Inflammatory macrophage treated with lipopolysaccharide for 1 hour (primary cell): ENCODE data around the gene KASH5.
"Not testable (repeated sequence)": the region's sequence is repeated elsewhere in the genome, so short reads cannot be mapped to it uniquely, and the experiment has no call there.

Experiments used
- DNase-seq, 2 donors: peaks; one replicate each; pipeline ENCODE4 v3.0.0-alpha.2; 2020 to 2022

KASH5 gene

DNA sequence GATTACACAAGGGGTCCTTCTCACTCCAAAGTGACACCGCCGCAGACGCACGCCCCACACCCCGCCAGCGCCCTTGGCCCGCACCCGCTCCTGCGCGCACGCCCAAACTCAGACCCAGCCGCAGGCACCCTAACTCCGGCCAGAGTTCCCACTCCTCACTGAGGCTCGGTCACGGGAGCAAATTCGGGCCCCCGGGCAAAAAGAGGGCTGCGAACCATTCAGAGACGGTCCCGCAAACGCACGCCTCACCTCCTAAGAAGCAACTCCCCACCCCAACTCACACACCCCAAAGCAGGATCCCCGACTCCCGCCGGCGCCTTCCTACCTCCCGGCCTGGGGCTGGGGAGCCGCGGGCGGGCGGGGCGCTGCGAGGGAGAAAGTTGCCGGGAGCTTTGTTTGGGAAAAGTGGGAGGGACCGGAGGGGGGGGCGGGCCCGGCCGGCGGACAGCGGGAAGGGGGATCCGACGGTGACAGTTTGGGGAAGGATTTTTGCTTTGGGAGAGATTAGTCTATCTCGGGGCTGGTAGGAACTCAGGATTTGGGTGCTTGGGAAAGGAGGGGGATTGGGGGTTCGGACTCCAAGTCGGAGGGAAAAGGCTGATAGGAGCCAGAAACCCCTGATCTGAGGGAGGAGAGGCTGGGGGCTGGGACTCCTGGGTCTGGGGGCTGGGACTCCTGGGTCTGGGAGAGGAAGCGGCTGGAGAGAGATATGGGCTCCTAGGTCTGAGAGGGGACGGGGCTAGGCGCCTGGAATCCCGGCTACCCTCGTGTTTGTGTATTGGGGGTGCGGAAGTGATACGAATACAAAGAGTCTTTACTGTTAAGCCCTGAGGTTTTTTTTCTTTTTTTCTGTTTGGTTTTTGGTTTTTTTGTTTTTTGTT lies 25.8 kb upstream of the KASH5 start, which contains the start of gene TEAD2:
TSS of gene TEAD2 (minus strand) at position 369 of the 881 bp plus-strand sequence. CDS start 2,341 bp downstream, outside the sequence.
- no peak for DNase-seq

DNA sequence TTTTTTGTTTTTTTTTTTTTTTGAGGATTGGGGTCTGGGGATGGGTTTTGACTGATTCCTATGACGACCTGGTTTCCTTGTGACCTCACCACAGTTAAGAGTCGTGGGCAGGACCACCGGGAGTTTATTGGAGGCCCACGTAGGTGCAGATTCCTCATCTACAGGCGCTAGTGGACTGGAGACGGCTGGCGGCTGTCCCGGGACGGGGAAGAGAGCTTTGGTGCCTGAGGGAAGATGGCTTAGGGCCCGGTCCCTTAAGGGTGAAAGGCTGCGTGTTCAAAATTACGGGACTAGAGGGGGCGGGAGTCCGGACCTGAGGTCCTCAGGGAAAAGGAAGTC lies 25.2 kb upstream of the KASH5 start:
- no peak for DNase-seq

DNA sequence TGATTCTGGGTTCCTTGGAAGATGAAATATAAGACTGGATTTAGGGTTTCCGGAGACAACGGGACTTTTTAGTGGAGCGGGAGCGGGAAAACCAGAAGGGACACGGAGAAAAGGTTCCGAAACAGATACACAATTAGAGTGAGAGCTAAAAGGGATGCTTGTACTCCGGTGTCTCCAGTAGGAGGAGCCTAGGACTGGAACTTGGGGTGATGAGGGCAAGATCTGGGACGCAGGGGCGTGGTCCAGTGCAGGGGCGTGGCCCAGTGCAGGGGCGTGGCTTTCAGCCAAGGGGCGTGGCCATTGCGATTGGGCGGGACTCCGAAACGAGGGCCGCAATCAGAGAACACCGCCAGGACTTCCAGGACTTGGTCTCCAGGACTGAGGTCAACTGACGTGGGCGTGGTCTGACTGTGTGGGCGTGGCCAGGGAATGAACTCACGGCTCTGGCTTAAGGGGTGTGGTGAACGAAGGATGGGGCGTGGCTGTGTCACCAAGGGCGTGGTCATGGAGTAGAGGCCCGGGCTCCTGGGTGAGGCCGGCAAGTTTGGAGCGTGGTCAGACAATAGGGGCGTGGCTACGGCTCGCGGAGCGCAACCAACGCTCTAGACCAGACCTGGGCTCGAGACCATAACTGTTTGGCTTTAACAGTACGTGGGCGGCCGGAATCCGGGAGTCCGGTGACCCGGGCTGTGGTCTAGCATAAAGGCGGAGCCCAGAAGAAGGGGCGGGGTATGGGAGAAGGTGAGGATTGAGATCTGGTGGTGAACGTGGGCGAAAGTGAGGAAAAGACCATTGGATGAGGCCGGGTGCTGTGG lies 24.6 kb upstream of the KASH5 start, which contains the start of gene DKKL1:
TSS of gene DKKL1 (plus strand) at position 610 of the 815 bp plus-strand sequence. CDS start at position 732, 122 bp downstream.
- peak; percentile 99 to 100 for DNase-seq

DNA sequence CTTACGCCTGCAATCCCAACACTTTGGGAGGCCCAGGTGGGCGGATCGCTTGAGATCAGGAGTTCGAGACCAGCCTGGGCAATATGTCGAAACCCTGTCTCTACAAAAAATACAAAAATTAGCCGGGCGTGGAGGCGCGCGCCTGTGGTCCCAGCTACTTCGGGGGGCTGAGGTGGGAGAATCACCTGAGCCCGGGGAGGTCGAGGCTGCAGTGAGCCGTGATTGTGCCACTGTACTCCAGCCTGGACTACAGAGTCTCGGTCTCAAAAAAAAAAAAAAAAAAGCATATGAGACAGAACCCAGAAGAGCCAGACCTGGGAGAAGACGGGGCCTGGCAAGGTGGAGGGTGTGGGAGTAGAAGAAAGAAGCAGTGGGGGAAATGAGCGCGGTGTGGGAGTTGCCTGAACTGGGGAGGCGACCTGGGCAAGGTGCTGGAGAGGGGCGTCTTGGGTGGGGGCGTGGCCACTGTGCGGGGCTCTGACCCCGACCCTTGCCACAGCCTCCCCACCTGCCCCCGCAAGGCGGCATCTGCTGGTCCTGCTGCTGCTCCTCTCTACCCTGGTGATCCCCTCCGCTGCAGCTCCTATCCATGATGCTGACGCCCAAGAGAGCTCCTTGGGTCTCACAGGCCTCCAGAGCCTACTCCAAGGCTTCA lies 23.8 kb upstream of the KASH5 start:
- no peak for DNase-seq

DNA sequence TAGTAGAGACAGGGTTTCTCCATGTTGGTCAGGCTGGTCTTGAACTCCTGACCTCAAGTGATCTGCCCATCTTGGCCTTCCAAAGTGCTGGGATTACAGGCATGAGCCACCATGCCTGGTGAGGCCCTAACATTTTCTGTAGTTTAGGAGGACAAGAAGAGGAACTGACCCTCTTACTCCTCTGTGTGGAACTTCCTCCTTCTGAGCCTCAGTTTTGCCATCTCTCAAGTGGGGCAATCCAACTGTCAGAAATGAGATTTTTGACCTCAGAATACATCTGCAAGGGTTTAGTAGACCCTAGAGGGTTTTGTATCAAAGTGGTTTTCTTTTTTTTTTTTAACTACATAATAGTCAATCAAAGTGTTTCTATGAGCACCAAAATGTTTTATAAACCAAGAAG lies 21.9 kb upstream of the KASH5 start:
- peak in 1 of 2 donors; percentile 17 for DNase-seq

DNA sequence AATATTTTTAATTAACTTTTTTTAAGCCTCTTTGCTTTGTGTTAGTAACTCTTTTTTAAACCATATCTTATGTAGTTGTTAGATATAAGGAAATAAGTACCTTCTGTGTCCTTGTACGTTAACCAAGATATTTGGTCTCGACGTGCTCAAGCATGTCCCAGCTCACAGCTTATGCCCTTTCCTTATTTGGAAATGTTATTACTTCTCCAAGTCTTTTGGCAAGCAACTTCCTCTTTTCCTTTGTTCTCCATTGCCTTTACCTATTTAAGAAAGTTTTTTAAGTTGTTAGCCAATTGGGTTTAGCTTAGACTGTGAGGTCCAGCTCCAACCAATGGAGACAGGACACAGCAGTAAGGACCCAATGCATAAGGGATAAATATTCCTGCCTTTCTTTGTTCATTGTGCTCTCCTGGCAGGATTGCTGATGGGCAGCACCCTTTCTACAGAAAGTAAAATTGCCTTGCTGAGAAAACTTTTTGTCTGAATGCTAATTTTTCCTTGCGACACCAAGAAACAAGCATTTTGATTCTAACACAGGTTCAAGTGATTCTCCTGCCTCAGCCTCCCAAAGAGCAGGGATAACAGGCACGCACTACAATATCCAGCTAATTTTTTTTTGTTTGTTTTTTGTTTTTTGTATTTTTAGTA lies 19.2 kb upstream of the KASH5 start:
- DNase-seq = no peak

DNA sequence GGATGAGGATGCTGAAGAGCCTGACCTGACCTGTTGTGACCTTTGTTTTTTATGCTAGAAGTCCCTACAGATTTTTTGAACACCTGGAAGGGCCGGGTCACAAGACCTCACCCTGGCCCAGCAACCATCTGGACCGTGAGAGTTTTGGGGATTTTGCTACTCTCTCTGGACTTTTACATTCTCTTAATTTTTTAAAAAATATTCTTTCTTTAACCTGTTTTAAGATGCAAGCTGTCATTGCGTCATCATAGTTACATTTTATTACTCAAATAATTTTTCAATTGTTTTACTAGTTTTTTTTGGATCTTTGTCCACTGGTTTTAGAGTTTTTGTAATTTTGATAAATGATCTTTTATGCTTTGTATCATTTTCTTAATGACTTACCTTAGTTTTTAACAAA lies 16.9 kb upstream of the KASH5 start:
- DNase-seq = no peak

DNA sequence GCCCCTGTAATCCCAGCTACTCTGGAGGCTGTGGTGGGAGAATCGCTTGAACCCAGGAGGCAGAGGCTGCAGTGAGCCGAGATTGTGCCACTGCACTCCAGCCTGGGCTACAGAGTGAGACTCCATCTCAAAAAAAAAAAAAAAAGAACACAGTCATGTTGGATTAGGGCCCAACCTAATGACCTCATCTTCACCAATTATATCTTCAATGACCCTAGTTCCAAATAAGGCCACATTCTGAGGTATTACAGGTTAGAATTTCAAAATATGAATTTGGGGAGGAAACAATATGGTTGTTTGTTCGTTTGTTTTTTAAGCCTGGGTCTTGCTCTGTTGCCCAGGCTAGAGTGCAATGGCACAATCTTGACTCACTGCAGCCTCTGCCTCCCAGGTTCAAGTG lies 14.9 kb upstream of the KASH5 start:
- not testable (repeated sequence) for DNase-seq

DNA sequence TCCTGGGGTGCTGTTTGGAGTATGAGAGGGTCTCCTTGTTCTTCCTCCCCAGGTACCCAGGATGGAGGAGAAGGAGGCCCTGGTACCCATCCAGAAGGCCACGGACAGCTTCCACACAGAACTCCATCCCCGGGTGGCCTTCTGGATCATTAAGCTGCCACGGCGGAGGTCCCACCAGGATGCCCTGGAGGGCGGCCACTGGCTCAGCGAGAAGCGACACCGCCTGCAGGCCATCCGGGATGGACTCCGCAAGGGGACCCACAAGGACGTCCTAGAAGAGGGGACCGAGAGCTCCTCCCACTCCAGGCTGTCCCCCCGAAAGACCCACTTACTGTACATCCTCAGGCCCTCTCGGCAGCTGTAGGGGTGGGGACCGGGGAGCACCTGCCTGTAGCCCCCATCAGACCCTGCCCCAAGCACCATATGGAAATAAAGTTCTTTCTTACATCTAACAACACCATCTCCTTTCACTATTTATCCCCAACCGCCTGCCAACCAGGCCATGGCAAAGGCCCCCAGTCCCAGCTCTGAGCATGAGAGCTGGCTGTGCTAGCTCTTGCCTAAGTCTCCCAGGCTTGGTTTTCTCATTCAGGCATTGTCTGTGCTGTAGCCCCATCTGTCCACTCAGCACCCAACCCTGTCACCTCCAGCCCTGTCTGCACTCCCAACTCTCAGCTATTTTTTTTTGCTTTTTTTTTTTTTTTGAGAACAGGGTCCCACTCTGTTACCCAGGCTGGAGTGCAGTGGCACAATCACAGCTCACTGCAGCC lies 13.2 kb upstream of the KASH5 start:
- DNase-seq = no peak

DNA sequence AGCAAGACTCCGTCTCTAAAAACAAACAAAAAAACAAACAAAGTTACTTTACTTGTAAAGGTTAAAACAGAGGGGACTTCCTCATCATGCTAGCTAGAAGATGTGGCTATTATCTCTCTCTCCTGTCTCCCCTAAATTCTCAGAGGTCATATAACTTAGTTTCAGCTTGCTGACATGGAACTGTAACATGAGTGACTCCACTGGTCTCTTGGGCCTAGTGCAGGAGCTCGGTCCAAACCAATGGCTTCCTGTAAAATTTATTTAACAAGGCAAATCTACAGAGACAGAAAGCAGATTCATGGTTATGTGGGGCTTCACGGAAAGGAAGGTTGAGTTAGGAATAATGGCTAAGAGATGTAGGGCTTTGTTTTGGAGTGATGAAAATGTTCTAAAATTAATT lies 9.5 kb upstream of the KASH5 start:
- DNase-seq = no peak

DNA sequence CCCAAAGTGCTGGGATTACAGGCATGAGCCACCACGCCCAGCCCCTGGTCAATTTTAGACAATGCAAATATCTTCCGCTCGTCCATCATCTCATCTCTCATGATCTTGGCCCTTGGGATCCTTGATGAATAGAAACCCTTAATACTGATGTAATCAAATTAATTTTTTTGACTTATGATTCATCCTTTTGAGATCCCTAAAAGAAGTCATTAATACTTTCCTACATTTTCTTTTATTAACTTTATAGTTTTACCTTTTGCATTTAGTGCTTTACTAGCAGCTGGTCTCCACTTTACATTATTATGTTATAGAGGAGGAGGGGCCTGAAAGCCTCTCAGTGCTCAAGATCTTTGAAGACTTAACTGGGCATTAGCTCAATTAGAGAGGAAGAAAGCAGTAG lies 7.7 kb upstream of the KASH5 start:
- no peak for DNase-seq

DNA sequence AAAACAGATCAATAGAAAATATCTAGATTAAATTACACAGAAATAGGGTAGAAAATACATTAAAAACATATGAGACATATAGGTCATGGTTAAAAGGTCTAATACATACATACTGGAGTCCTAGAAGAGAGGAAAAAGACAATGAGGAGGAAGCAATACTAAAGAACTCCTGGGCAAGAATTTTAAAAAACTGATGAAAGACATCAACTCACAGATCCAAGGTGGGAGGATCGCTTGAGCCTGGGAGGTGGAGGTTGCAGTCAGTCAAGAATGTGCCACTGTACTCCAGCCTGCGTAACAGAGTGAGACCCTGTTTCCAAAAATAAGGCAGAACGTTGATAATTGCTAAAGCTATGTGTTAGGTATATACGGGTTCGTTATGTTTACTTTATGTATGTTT lies 5.4 kb upstream of the KASH5 start:
- DNase-seq = no peak

DNA sequence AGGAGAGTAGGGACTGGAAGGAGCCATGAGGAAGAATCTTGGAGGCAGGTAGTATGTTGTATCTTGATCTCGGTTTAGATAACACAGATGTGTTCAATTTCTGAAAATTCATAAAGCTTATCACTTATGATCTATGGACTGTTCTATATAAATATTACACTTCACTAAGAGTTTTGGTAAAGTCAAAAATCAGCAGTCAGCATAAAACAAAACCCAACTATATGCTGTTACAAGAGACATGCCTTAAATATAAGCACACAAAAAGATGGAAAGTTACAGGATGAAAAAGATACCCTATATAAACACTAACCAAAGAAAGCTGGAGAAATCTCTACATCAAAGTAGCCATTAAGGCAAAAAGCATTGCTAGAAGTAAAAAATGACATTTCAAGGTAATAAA lies 4.5 kb upstream of the KASH5 start:
- no peak for DNase-seq

DNA sequence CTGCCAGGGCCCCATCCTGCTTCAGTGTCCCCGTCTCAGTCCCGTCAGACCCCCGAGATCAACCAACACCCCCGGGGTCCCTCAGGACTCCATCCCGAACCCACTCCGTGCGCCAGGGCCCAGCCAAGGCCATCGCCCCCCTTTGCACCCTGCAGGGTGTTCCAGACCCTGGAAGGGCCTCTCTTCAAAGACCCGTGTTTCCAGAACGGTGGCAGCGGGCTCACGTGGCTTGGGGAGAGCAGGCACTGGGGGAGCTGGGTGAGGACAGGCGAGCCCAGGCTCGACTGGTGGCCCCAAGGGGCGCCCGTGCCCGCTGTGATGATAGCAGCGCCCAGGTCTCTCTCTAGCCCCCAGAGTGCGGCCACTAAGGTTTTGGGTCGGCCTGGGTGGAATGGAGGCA lies 1.4 kb downstream of the KASH5 start:
- DNase-seq = no peak

DNA sequence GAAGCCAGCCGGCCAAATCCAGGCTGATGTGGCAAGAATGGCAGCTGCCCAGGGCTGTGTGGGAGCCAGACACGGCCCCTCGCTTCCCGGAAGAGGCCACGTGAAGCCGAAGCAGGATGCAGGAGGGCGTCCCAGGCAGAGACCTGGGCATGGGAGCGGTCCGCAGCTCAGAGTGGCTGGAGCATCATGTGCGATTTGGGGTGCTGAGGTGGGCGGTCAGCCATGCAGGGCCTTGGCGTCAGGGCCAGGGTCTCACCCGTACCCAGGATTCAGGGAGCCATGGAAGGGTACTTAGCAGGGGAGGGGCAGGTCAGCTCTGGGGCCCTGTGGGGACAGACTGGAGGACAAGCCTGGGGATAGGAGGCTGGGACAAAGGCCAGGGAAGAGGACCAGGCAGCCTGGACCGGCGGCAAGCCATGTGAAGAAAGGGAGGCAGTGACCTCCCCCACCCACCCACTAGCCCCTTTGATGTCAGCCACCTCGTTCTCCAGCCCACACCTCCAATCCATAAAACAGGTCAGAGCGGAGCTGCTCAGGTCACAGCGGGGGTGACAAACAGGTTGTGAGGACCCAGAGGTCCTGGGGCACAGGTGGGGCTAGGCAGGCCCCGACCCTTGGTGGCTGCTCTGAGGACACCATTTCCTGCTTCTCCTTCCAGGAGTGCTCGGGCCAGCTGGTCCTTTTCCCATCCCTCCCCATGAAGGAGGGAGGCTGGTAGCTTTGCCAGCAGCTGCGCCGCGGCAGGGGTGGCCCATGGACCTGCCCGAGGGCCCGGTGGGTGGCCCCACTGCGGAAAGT lies 2.3 kb downstream of the KASH5 start:
- no peak for DNase-seq

DNA sequence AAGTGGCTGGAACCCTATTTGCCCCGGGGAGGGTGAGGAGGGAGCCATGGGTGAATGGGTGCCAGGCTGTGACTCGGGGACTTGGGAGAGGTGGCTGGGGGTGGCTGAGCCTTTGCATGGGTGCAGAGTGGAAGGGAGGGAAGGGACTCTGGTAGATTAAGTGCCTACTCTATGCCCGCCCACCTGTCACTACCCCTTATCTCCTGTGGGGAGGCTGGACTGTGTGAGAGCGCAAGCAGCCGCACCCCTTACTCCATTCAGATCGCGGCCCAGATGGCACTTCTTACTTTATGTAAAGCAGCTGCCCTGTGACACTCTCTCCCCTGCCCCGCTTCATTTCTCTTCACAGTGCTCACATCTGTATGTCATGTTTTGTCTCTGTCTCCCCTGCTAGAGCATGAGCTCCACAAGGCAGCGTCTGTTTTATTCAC lies 2.9 kb downstream of the KASH5 start:
- no peak for DNase-seq

DNA sequence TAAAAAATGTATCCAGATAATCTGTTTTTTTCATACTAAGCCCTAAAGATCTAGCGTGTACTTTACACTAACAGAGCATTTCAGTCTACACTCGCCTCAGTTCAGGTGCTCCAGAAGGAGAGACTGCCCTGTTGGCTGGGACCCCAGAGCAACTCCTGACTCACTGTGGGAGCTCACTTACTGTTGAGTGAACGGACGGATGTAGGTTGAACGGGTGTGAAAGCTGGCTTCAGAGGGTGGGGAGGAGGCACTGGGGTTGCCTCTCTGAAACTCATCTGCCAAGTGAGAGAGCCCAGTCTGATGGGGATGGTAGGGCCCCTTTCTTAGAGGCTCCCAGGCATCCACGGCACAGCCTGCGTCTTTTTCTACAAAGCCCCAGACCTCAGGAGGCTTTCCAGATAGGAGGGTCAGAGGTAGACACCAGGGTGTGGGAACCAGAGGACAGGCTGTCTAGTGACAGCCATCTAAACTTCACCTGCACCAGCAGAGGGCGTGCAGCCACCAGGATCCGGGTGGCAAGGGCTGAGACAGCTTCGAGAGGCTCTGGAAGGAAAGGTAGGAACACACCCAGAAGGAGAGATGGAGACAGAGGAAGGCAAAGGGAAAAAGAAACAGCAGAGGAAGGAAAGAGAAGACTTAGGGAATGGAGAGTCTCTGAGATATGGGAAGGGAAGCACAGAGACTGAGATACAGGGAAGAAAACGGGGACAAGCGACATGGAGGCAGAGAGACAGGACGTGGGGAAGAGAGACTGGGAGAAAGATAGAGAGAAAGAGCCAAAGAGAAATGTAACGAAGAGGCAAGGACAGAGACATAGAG lies 3.7 kb downstream of the KASH5 start:
- DNase-seq = peak; percentile 61 to 79

DNA sequence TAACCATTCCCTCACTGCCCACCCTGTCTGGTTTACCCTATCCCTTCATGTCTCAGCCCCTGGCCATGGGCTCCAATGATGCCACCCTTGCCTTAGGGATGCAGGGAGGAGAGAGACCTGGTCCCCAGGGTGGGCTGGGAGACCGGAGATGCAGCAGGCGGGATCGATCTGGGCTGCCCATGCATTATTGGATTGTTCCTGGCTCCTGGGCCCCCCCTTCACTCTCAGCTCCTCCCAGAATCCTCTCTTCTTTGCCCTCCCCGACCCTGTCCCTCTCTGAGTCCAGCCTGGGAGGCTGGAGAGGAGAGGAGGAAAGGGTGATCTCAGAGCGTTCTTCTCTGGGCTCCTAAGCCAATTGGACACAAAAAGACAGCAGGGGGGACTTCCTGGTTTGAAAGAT lies 5.8 kb downstream of the KASH5 start:
- no peak for DNase-seq

DNA sequence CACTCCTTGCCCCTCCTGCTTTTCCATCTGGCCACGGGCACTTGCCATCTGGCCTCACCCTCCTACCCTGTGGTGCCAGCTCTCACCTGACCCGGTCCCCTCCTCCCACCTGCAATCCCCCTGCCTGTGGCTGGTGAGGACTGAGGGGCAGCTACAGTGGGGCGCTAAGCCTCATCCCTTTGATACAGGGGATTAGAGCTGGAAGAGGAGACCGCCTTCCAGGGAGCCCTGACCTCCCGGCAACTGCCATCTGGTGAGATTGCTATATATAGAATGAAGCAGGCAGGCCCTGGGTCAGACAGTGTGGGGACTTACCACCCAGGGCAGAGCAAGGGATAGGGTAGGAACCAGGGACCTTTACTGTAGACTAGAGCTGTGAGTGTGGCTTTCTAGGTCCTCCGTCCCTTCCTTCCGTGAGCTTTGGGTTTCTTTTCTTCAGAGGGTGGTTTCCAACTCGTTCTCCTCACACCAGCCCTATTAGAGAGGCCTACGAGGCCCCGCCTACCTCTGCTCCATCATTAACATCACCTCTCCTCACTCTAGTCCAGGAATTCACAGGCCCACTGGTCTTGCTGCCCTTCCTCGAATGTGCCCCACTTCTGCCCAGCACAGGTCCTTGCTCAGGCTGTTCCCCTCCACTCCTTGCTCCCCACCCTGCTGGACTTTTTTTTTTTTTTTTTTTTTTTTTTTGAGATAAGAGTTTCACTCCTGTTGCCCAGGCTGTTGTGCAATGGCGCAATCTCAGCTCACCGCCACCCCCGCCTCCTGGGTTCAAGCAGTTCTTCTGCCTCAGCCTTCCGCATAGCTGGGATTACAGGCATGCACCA lies 7.7 kb downstream of the KASH5 start:
- no peak for DNase-seq
